GM12891 (cell line): ENCODE measurements around the gene POLR1B.

ENCODE experiments used
- POLR2A ChIP-seq: IDR thresholded peaks from 2 replicates; pipeline ENCODE4 v1.6.1; 2011; ENCODE audit warnings: low read depth, low read length, control low read depth
- POLR2AphosphoS5 ChIP-seq: IDR thresholded peaks from 2 replicates; pipeline ENCODE4 v1.6.1; 2011; ENCODE audit warnings: low read depth, low read length, control low read depth
- POU2F2 ChIP-seq: IDR thresholded peaks from 2 replicates; pipeline ENCODE4 v1.6.1; 2011; ENCODE audit warnings: low read depth, mild to moderate bottlenecking, control low read depth, low read length, moderate library complexity
- TAF1 ChIP-seq: IDR thresholded peaks from 2 replicates; pipeline ENCODE4 v1.6.1; 2011; ENCODE audit warnings: low read depth, low read length, control low read depth

GRCh38 chr2:112520234-112520783 is 22.0 kb upstream of the POLR1B start:
- TF ChIP-seq POLR2A (no peak), TAF1 (no peak), POLR2AphosphoS5 (no peak), POU2F2 (no peak)
